NCI-H1694 (cell line): ENCODE results near the gene DCPS.
"Not testable (repeated sequence)": the region's sequence is repeated elsewhere in the genome, so short reads cannot be mapped to it uniquely, and the experiment has no call there.

Experiments used
- DNase-seq: peaks from one replicate; lab custom pipeline; 2025; lab: John Stamatoyannopoulos, UW

DCPS gene

GRCh38 chr11:126345759-126346585 is 42.1 kb downstream of the DCPS start:
- DNase-seq, result no peak

- no peak for DNase-seq
These were observed 42.7 kb downstream of the DCPS start for GRCh38 chr11:126346586-126346940.

GRCh38 chr11:126346946-126347345 is 43.1 kb downstream of the DCPS start:
- DNase-seq, result not testable (repeated sequence)

- DNase-seq, result no peak
These were observed 44.1 kb downstream of the DCPS start for GRCh38 chr11:126347751-126348668.

GRCh38 chr11:126348806-126349582 is 45.1 kb downstream of the DCPS start:
- DNase-seq, result no peak

GRCh38 chr11:126350836-126351235 is 47.0 kb downstream of the DCPS start:
- no peak for DNase-seq

GRCh38 chr11:126352163-126352562 is 48.3 kb downstream of the DCPS start:
- DNase-seq, result no peak

- no peak for DNase-seq
These were observed 49.3 kb downstream of the DCPS start for GRCh38 chr11:126352934-126353801.

GRCh38 chr11:126354631-126355323 is 50.9 kb downstream of the DCPS start:
- no peak for DNase-seq

GRCh38 chr11:126355324-126355925 is 51.6 kb downstream of the DCPS start, which contains the start of gene ST3GAL4:
ST3GAL4 (plus strand) TSS chr11:126355686; CDS start chr11:126406156, 50,470 bp downstream.
- no peak for DNase-seq

- no peak for DNase-seq
These were observed 52.4 kb downstream of the DCPS start for GRCh38 chr11:126355926-126356897.

- no peak for DNase-seq
These were observed 53.4 kb downstream of the DCPS start for GRCh38 chr11:126357055-126357962.

GRCh38 chr11:126357969-126358762 is 54.3 kb downstream of the DCPS start:
- no peak for DNase-seq

GRCh38 chr11:126358763-126359160 is 54.9 kb downstream of the DCPS start:
- DNase-seq, result no peak

GRCh38 chr11:126359431-126360048 is 55.7 kb downstream of the DCPS start:
- DNase-seq, result peak; percentile 47

GRCh38 chr11:126360049-126360446 is 56.2 kb downstream of the DCPS start:
- DNase-seq, result no peak
